GM21825 (cell line): Measurements from ENCODE around the gene ZNF341.
"Not testable (repeated sequence)": the region's sequence is repeated elsewhere in the genome, so short reads cannot be mapped to it uniquely, and the experiment has no call there.

ENCODE experiments used
- ATAC-seq: cut with Tn5 transposase; IDR thresholded peaks from one replicate; pipeline ENCODE4 v1.9.1; 2021; ENCODE audit warnings: mild to moderate bottlenecking, moderate library complexity; ENCODE audit not compliant: unreplicated experiment

ZNF341 gene

DNA sequence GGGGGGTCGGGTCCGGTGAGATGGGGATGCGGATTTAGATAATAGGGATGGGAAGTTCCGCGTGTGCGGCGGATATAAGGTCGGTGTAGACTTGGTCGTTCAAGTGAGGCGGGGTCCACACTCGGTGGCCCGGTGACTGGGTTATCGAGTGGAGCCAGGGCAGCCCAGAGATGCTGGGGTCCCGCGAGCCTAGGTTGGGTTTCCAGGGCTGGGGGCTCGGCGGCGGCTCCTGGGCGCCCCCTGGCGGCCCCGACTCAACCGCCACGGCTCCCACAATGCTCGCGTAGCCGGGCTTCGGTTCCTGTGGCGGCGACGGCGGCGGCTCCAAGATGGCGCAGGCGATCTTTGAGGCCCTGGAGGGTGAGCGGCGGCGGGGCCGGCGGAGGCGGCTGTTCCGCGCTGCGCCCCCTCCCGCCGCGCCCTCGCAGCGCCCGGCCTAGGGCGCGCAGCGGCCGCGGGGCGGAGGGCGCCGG, at the start of gene ZNF341:
TSS of gene ZNF341 (plus strand) at position 304 of the 473 bp plus-strand sequence. CDS start at position 330, 26 bp downstream.
- ATAC-seq: peak; percentile 63

DNA sequence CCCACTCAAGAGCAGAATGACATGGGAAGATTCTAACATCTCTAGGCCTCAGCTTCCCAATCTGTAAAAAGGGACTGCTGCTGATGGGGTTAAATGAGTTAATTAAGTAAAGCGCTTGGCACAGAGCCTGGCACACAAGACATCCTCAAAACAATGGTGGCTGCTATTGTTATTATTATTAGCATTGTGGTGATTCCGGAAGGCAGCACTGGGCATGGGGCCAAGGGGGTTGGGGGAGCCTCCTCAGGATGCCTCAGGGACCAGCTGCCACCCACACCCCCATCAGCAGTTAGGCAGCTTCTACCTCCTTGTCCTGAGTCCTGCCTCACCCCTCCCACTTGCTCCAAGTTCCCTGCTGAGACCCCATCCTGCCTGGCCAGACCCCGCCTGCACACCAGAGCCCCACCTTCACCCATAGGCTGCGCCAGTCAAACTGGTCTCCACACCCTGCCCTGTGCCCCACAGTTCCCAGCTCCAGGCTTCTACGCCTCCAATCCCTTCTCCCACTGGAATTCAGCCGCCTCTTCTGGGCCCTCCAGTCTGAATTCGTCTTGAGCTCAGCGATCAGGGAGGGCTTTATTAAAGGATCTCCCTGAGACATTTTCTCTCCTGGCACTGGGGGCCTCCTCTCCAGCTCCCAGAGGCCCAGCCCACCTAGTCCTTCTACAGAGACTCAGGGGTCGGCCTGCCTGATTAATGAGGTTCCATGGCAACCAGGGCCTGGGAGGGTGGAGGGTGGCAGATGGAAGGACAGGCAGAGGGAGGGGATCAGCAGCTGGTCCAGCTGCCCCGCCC, 47.1 kb upstream of the ZNF341 start:
- no peak for ATAC-seq

DNA sequence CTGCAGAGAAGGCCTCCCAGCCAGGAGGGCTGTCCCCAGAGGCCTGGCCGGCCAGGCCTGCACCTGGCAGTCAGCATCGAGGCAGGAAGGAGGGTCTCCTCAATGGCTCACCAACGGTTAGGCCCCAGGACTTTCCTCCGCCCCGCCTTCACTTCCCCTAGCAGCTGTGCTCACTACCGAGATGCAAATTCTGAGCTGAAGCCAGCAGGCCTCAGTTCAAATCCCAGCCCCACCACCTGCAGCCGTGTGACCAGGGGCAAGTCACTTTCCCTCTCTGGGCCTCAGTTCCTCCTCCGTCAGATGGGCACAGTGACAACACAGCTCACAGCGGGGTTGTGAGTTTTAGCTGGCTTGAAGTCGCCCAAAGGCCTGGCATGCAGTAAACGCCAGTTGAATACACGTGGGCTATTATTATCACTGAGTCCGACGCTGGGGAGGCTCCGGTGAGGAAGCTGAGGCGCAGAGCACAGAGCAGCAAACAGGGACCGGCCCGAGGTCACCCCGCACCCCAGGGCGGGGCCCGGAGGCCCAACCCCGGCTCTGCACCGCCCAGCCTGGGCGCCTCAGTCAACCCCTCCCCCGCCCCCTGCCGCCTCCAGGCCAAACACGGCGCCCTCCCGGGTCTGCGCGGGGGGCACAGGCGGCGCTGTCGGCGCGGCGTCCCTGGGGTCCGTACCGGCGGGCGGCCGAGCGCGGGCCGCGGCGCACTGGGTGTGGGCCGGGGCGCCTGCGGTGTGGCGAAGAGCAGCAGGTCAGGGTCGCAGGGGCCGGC, 46.3 kb upstream of the ZNF341 start:
- peak; percentile 31 for ATAC-seq

DNA sequence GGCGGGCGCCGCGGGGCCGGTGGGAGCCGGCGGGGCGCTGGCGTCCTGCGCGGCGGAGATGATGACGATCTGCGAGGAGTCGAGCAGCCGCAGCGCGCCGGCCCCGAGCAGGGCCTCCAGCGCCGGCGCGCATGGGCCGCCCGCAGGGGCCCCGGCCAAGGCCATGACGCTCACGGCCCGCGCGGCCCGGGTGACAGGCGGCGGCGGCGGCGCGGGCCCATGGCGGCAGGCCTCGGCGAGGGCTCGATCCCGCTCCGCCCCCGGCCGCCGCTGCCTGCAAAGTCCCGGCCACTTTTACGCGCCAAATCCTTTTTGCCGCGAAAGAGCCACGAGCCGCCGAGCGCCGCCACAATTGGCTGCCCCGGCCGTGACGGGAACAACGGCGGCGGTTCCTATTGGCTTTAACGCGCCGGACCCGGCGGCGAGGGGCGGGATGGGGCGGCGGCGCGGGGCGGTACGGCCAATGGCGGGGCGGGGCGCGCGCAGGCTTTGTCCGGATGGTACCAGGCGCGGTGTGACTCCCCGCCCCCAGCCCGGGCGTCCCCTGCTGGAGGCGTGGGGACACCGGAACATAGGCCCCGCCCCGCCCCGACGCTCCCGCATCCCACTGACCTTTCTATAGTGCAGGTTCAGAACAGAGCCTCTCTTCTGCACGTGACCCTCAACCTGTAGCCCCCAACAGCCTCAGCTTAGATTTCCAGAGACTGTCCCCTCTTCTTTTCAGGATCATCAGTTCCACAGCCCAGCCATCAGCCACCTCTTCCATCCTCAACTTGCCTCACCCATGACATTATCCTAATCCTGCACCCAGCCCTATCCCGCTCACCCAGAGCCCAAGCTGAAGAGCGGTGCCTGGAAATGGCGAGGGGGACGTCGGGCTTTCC, 45.5 kb upstream of the ZNF341 start, which contains the start of gene E2F1:
TSS of gene E2F1 (minus strand) at position 286 of the 884 bp plus-strand sequence. CDS start at position 165, 121 bp downstream.
- peak; percentile 76 for ATAC-seq

- no peak for ATAC-seq
These were observed 44.8 kb upstream of the ZNF341 start for GRCh38 chr20:33686984-33687366.

GRCh38 chr20:33687370-33687915, 44.4 kb upstream of the ZNF341 start:
- no peak for ATAC-seq

GRCh38 chr20:33687993-33688937, 43.5 kb upstream of the ZNF341 start:
- ATAC-seq: no peak

- ATAC-seq: no peak
These were observed 42.8 kb upstream of the ZNF341 start for GRCh38 chr20:33688938-33689424.

GRCh38 chr20:33689493-33689892, 42.3 kb upstream of the ZNF341 start:
- no peak for ATAC-seq

DNA sequence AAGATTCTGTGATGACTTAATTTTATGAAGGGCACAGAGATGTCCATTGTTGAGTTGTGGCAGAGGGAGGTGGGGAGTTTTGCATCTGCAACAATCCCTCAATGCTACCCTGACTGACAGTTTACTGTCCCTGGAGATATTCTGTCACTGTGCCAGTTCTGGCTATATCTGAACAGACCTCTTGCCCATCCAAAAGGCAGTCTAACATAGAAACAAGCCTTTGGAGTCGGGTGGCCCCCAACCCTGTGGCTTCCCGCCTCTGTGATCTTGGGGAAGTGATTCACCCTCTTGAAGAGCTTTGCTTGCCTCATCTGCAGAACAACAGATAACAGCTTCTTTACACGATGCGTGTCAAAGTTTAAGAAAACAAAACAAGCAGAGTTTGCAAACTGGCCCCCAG, 41.8 kb upstream of the ZNF341 start:
- ATAC-seq: no peak

GRCh38 chr20:33693289-33693688, 38.5 kb upstream of the ZNF341 start:
- no peak for ATAC-seq

DNA sequence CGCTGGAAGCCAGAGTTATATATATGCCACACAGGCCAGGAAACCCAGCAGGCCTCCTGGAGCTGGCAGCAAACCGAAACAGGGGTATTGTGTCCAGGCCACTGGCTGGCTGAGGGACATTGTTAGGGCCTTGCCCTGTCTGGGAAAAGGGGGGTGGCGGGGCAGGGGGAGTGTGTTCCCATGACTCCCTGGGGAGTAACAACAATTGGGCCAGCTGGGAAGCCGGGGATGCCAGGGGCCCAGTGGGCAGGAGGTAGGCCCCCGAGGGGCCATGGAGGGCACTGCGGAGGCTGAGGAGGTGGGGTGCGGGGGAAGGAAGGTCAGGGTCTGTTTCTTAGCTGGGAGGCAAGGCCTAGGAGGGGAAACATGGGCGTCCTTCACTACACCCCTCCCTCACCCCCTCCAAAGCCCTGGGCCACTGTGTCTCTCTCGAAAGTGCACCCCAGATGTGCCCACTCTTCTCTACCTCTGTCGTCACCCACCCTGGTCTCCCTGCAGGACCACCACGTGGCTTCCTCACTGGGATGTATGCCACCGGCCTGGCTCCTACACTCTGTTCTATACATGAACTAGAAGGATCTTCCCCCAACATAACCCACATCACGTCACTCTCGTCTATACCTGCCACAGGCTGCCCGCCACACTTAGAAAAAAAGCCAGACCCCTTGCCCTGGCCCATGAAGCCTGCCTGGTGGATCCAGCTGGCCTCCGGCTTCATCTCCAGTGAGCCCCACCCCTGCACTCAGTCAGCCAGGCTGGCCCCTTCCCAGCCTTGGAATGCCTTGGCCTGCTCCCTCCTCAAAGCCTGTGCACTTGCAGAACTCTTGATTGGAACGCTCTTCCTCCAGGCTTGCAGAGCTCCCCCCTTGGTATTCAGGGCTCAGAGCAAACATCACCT, 37.8 kb upstream of the ZNF341 start:
- ATAC-seq: no peak

DNA sequence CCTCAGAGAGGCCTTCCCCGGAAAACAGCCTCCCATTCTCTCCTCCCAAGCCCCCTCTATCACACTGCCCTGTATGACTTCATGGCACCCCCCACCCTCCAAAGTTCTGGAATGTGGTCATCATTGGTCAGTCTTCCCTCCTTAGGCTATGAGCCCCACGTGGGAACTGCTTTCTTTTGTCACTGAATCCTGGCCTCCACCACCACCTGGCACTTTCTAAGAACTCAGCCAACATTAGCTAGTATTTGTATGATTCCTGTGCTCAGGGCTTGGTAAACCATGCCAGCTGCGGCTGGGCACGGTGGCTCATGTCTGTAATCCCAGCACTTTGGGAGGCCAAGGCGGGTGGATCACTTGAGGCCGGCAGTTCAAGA, 37.2 kb upstream of the ZNF341 start:
- ATAC-seq: no peak

DNA sequence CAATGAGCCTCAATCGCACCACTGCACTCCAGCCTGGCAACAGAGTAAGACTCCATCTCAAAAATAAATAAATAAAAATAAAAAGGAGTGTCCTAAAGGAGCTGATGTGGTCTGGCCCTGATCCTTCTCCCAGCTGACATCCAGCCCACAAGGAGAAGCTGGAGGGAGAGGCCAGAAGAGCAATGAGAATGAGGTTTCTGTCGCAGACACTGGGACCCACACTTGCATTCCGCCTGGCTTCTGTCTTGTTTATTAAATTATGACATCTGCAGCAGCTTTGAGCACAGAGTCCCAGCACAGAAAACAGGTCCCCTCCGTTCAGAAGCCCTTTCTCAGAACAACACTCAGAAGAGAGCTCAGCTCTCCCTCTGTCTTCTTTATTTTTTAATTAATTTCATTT, 35.3 kb upstream of the ZNF341 start:
- no peak for ATAC-seq

DNA sequence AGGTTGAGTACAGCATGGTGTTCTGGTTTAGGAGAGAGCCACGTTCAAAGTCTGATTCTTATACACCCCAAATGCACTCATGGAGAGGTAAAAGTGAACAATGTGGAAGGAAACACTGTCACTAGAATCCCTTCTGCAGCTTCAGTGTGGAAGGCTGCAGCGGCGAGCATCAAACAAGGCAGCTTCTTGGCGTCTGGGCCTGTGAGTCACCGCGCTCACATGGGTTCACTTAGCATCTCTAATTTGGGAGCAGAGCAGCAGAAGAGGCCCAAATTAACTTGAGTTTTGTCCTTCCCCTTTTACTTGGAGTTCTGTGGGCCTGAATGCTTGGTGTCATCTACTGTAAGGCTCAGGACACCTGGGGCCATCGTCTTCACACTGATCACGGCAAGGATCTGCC, 34.7 kb upstream of the ZNF341 start:
- no peak for ATAC-seq

DNA sequence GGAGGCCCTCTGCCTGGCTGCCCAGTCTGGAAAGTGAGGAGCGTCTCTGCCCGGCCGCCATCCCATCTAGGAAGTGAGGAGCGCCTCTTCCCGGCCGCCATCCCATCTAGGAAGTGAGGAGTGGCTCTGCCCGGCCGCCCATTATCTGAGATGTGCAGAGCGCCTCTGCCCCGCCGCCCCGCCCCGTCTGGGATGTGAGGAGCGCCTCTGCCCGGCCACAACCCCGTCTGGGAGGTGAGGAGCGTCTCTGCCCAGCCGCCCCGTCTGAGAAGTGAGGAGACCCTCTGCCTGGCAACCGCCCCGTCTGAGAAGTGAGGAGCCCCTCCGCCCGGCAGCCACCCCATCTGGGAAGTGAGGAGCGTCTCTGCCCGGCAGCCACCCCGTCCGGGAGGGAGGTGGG, 32.8 kb upstream of the ZNF341 start:
- not testable (repeated sequence) for ATAC-seq

DNA sequence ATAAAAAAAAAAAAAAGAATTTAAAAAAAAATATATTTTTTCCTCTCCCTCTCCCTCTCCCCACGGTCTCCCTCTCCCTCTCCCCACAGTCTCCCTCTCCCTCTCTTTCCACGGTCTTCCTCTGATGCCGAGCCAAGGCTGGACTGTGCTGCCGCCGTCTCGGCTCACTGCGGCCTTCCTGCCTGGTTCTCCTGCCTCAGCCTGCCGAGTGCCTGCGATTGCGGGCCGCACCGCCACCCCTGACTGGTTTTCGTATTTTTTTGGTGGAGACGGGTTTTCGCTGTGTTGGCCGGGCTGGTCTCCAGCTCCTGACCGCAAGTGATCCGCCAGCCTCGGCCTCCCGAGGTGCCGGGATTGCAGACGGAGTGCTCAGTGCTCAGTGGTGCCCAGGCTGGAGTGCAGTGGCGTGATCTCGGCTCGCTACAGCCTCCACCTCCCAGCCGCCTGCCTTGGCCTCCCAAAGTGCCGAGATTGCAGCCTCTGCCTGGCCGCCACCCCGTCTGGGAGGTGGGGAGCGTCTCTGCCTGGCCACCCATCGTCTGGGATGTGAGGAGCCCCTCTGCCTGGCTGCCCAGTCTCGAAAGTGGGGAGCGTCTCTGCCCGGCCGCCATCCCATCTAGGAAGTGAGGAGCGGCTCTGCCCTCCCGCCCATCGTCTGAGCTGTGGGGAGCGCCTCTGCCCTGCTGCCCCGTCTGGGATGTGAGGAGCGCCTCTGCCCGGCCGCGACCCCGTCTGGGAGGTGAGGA, 30.9 kb upstream of the ZNF341 start:
- not testable (repeated sequence) for ATAC-seq
